Breast epithelium (tissue), 3 donors: ENCODE measurements around the gene UBE2H.

ENCODE experiments used
- POLR2AphosphoS5 ChIP-seq, 3 donors: sonication (generic); formaldehyde crosslinking; IDR thresholded peaks; one replicate each; pipeline ENCODE4 v1.6.1; 2017; ENCODE audit warnings: antibody characterized with exemption in 3 of 3
- TF ChIP-seq, protein P1 (sequence below), 3 donors: fragments of 450-650 bp; IDR thresholded peaks; one replicate each; pipeline ENCODE4 v1.5.1; 2016 to 2017; ENCODE audit warnings: antibody characterized with exemption in 3 of 3, mild to moderate bottlenecking in 3 of 3, moderate library complexity in 3 of 3

GRCh38 chr7:129835569-129835968 lies 117.2 kb downstream of the UBE2H start:
- TF ChIP-seq, protein P1, sequence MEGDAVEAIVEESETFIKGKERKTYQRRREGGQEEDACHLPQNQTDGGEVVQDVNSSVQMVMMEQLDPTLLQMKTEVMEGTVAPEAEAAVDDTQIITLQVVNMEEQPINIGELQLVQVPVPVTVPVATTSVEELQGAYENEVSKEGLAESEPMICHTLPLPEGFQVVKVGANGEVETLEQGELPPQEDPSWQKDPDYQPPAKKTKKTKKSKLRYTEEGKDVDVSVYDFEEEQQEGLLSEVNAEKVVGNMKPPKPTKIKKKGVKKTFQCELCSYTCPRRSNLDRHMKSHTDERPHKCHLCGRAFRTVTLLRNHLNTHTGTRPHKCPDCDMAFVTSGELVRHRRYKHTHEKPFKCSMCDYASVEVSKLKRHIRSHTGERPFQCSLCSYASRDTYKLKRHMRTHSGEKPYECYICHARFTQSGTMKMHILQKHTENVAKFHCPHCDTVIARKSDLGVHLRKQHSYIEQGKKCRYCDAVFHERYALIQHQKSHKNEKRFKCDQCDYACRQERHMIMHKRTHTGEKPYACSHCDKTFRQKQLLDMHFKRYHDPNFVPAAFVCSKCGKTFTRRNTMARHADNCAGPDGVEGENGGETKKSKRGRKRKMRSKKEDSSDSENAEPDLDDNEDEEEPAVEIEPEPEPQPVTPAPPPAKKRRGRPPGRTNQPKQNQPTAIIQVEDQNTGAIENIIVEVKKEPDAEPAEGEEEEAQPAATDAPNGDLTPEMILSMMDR (IDR thresholded peaks at IDR 0.05) = no peak
- TF ChIP-seq POLR2AphosphoS5 (IDR thresholded peaks at IDR 0.05) = no peak
